HepG2 (cell line): ENCODE measurements around the gene LYG2. TPM values are rescaled to one million over a fixed set of nuclear protein-coding genes. Genes with fewer than 3 reads are reported as not detected.

Experiments
- CBFB ChIP-seq: sonication (generic); formaldehyde crosslinking; IDR thresholded peaks from 2 replicates; pipeline ENCODE4 v1.4.0; 2020; ENCODE audit warnings: missing genetic modification reagents
- FOSL1 ChIP-seq: sonication (generic); formaldehyde crosslinking; IDR thresholded peaks from 2 replicates; pipeline ENCODE4 v1.9.0; 2021; ENCODE audit warnings: missing genetic modification reagents, borderline replicate concordance
- GFI1 ChIP-seq: sonication (generic); formaldehyde crosslinking; IDR thresholded peaks from 2 replicates; pipeline ENCODE4 v1.5.0; 2020; ENCODE audit warnings: missing genetic modification reagents, mild to moderate bottlenecking, borderline replicate concordance
- GMEB1 ChIP-seq: sonication (generic); formaldehyde crosslinking; IDR thresholded peaks from 2 replicates; pipeline ENCODE4 v1.5.1; 2020; ENCODE audit warnings: missing genetic modification reagents, mild to moderate bottlenecking, borderline replicate concordance
- HMGXB4 ChIP-seq, 2 experiments: sonication (generic) in 1 of 2; formaldehyde crosslinking in 1 of 2; IDR thresholded peaks; 2 replicates each; pipeline versions ENCODE4 v1.4.0 to v1.6.1; 2018 to 2020; ENCODE audit warnings: missing genetic modification reagents in 2 of 2, borderline replicate concordance in 1 of 2, low read depth in 1 of 2, mild to moderate bottlenecking in 1 of 2, missing biosample characterization in 1 of 2
- ISL2 ChIP-seq: sonication (generic); formaldehyde crosslinking; IDR thresholded peaks from 2 replicates; pipeline ENCODE4 v1.5.0; 2020; ENCODE audit warnings: missing genetic modification reagents
- KAT7 ChIP-seq: IDR thresholded peaks from 2 replicates; pipeline ENCODE4 v1.6.1; 2018; ENCODE audit warnings: borderline replicate concordance, missing compliant biosample characterization
- NCOR1 ChIP-seq: fragments of 200-600 bp; sonication (generic); IDR thresholded peaks from 2 replicates; pipeline ENCODE4 v1.7.0; 2017; ENCODE audit warnings: antibody characterized with exemption, low read length, borderline replicate concordance
- NFRKB ChIP-seq: fragments of 450-650 bp; IDR thresholded peaks from 2 replicates; pipeline ENCODE4 v1.6.1; 2017
- RARA ChIP-seq: IDR thresholded peaks from 2 replicates; pipeline ENCODE4 v1.6.1; 2016; ENCODE audit warnings: missing genetic modification reagents, missing compliant biosample characterization
- RERE ChIP-seq: IDR thresholded peaks from 2 replicates; pipeline ENCODE4 v1.6.1; 2016; ENCODE audit warnings: low read depth, missing genetic modification reagents, missing compliant biosample characterization
- TCF12 ChIP-seq, 2 experiments: fragments of 450-650 bp in 1 of 2; sonication (generic) in 1 of 2; formaldehyde crosslinking in 1 of 2; IDR thresholded peaks; 2 replicates each; pipeline versions ENCODE4 v1.6.1 to v1.8.0; 2017 to 2022; ENCODE audit warnings: antibody characterized with exemption in 1 of 2, mild to moderate bottlenecking in 1 of 2, missing genetic modification reagents in 1 of 2, moderate library complexity in 1 of 2
- ZNF292 ChIP-seq: sonication (generic); formaldehyde crosslinking; IDR thresholded peaks from 2 replicates; pipeline ENCODE4 v1.8.1; 2022; ENCODE audit warnings: mild to moderate bottlenecking, low read depth, missing genetic modification reagents, borderline replicate concordance
- ZNF512 ChIP-seq: sonication (generic); formaldehyde crosslinking; IDR thresholded peaks from 2 replicates; pipeline ENCODE4 v1.4.0; 2020; ENCODE audit warnings: mild to moderate bottlenecking, missing genetic modification reagents
- ZNF772 ChIP-seq: sonication (generic); formaldehyde crosslinking; IDR thresholded peaks from 2 replicates; pipeline ENCODE4 v1.5.0; 2020; ENCODE audit warnings: mild to moderate bottlenecking, missing genetic modification reagents
- ZSCAN31 ChIP-seq: sonication (generic); formaldehyde crosslinking; IDR thresholded peaks from 2 replicates; pipeline ENCODE4 v1.5.0; 2020; ENCODE audit warnings: low read depth, mild to moderate bottlenecking, missing genetic modification reagents
- polyA plus RNA-seq, 8 experiments: library from polyadenylated mRNA; depleted of rRNA in 3 of 8; stranded (reverse) in 7 of 8; unstranded in 1 of 8; fragments of >200 nt; fragmentation: Illumina TruSeq in 4 of 8; extraction: Trizol in 4 of 8; gene quantifications; 2 replicates each; pipeline versions ENCODE4 v1.2.1 to v1.2.3, GENCODE V29; 2011 to 2016; ENCODE audit warnings: low read depth in 4 of 8, missing spikeins in 1 of 8, mixed read lengths in 1 of 8; ENCODE audit not compliant: insufficient read depth in 1 of 8
- total RNA-seq, 5 experiments: library from RNA; depleted of rRNA; stranded (reverse); fragments of >200 nt; fragmentation: Illumina TruSeq; extraction: Trizol; gene quantifications; 2 replicates each; pipeline ENCODE4 v1.2.3, GENCODE V29; 2016; ENCODE audit warnings: low read depth in 1 of 5

LYG2 gene
- total and polyA plus RNA-seq, 2 of the 13 experiments (the other 11 are each of a cell fraction or from before 2014, with no cell fraction given) = 0.15 to 0.18 TPM

- TF ChIP-seq GMEB1 (CRISPR knock-in tag) (peak; percentile 30; the same call in 1 of the 2 replicates), RERE (CRISPR knock-in tag) (peak; percentile 97), HMGXB4 (CRISPR knock-in tag; IDR thresholded peaks at IDR 0.05; ENCODE audit: borderline replicate concordance in 1 of 2, low read depth in 1 of 2) (peak in 1 of 2 experiments; percentile 33; a peak in 1 of 4 replicates), GFI1 (peak; percentile 51; the same call in 1 of the 2 replicates), FOSL1 (CRISPR knock-in tag) (peak; percentile 71; the same call in 1 of the 2 replicates), ZNF292 (peak; percentile 60; the same call in 1 of the 2 replicates), RARA (CRISPR knock-in tag) (peak; percentile 87), NCOR1 (peak; percentile 70; the same call in 1 of the 2 replicates), TCF12 (IDR thresholded peaks at IDR 0.05) (no peak), TCF12 (CRISPR knock-in tag; IDR thresholded peaks at IDR 0.05) (0 out of 2 replicates have a peak, but pooled peaks have one; percentile 53), ISL2 (CRISPR knock-in tag) (peak; percentile 99), ZNF512 (CRISPR knock-in tag) (no peak), ZSCAN31 (CRISPR knock-in tag) (0 out of 2 replicates have a peak, but pooled peaks have one; percentile 71), ZNF772 (CRISPR knock-in tag) (peak; percentile 76; the same call in 1 of the 2 replicates), KAT7 (CRISPR knock-in tag) (0 out of 2 replicates have a peak, but pooled peaks have one; percentile 28), CBFB (peak; percentile 100), NFRKB (no peak)
Measured at GRCh38 chr2:99278793-99279291, 23.4 kb upstream of the LYG2 start (continued).
